A673 (cell line): ENCODE measurements around the gene CPNE2. TPM values are rescaled to one million over a fixed set of nuclear protein-coding genes. Genes with fewer than 3 reads are reported as not detected.

Experiments
- BruUV-seq: library from RNA; stranded (reverse); fragments of 400-500 nt; replicated peaks from 2 replicates; lab custom pipeline; 2021; lab: Mats Ljungman, UMichigan
- CTCF ChIA-PET: fragments of 300-600 bp; sonication (Branson Sonifier 250); formaldehyde crosslinking; loops from one replicate; lab custom pipeline; 2022; ENCODE audit warnings: antibody characterized with exemption; lab: Charles Lee
- POLR2A ChIA-PET: fragments of 300-600 bp; sonication (Branson Sonifier 250); formaldehyde crosslinking; loops from one replicate; lab custom pipeline; 2022; ENCODE audit warnings: antibody characterized with exemption; ENCODE audit not compliant: low non-redundant PET; lab: Charles Lee
- DNase-seq: peaks from one replicate; pipeline ENCODE4 v3.0.0-alpha.2; 2015; ENCODE audit warnings: low spot score
- H3K27ac ChIP-seq: fragments of 200-600 bp; sonication (generic); 2 replicates; pipeline ENCODE4 v1.5.1; 2016; ENCODE audit warnings: mixed run types, low read depth, mild to moderate bottlenecking, mixed read lengths, antibody characterized with exemption, low read length; ENCODE audit not compliant: poor library complexity, severe bottlenecking
- H3K27me3 ChIP-seq: fragments of 200-600 bp; sonication (generic); replicated peaks from 2 replicates; pipeline ENCODE4 v1.6.1; 2017; ENCODE audit warnings: mixed run types, low read depth, mild to moderate bottlenecking, mixed read lengths, antibody characterized with exemption, low read length; ENCODE audit not compliant: insufficient read depth, poor library complexity
- H3K36me3 ChIP-seq: fragments of 200-600 bp; sonication (generic); 2 replicates; pipeline ENCODE4 v1.6.1; 2016; ENCODE audit warnings: mixed run types, mild to moderate bottlenecking, mixed read lengths, antibody characterized with exemption, low read length; ENCODE audit not compliant: insufficient read depth, poor library complexity, severe bottlenecking
- H3K4me1 ChIP-seq: fragments of 200-600 bp; sonication (generic); 2 replicates; pipeline ENCODE4 v1.6.1; 2017; ENCODE audit warnings: mixed run types, mild to moderate bottlenecking, mixed read lengths, antibody characterized with exemption, low read length; ENCODE audit not compliant: insufficient read depth, poor library complexity, severe bottlenecking
- H3K4me3 ChIP-seq: fragments of 200-600 bp; sonication (generic); 2 replicates; pipeline ENCODE4 v1.5.1; 2016; ENCODE audit warnings: low read depth, mixed run types, mild to moderate bottlenecking, mixed read lengths, low read length; ENCODE audit not compliant: poor library complexity, severe bottlenecking
- H3K9me3 ChIP-seq: fragments of 200-600 bp; sonication (generic); 2 replicates; pipeline ENCODE4 v1.6.1; 2016; ENCODE audit warnings: mixed run types, low read depth, mild to moderate bottlenecking, mixed read lengths, antibody characterized with exemption, low read length; ENCODE audit not compliant: poor library complexity, severe bottlenecking
- CTCF ChIP-seq: fragments of 300-800, 200-600 bp; sonication (generic); conservative IDR thresholded peaks from 2 replicates; pipeline ENCODE4 v1.5.1; 2017; ENCODE audit warnings: low read depth, mild to moderate bottlenecking, antibody characterized with exemption, low read length, moderate library complexity, mixed read lengths
- EZH2 ChIP-seq: fragments of 200-600 bp; sonication (generic); IDR thresholded peaks from 2 replicates; pipeline ENCODE4 v1.6.1; 2017; ENCODE audit warnings: borderline replicate concordance, low read depth, mild to moderate bottlenecking, mixed read lengths, antibody characterized with exemption, low read length; ENCODE audit not compliant: poor library complexity, severe bottlenecking
- intact Hi-C: fragments of 100-400 bp; cut with micrococcal nuclease; formaldehyde crosslinking; loops from one replicate; pipeline ENCODE4 v1.10.0; 2022; ENCODE audit not compliant: unreplicated experiment
- total RNA-seq: library from RNA; stranded (reverse); gene quantifications from 2 replicates; pipeline ENCODE4 v1.2.3, GENCODE V29; 2021

The CPNE2 gene
- total RNA-seq, 1 experiment from 2014 or later = 38.1 TPM

GRCh38 chr16:57064995-57065394 is 27.4 kb upstream of the CPNE2 start:
- POLR2A ChIA-PET = no interaction called here
- intact Hi-C loops = loop anchor here (5.0 kb wide), 1 partner anchor 103 kb away; the partner anchor contains the start of gene CETP
- H3K27me3 ChIP-seq = no peaks in the 10 kb centered on the region
- TF ChIP-seq CTCF (no peak), EZH2 (no peak)
- H3K4me3 ChIP-seq = no peak overlapping the region
- no TSS peak for BruUV-seq
- CTCF ChIA-PET = no interaction called here
- DNase-seq = no peak
- H3K27ac ChIP-seq = no peak overlapping the region
- no peaks in the 10 kb centered on the region for H3K4me1 ChIP-seq
- H3K36me3 ChIP-seq = no peaks in the 10 kb centered on the region
- H3K9me3 ChIP-seq = no peaks in the 10 kb centered on the region

GRCh38 chr16:57066625-57067024 is 25.8 kb upstream of the CPNE2 start:
- no TSS peak for BruUV-seq
- ChIA-PET CTCF (no interaction called here), POLR2A (interaction anchor here (0.6 kb wide), 1 partner anchor 62 kb away, joined by 3 read pairs; no protein-coding TSS in a partner anchor)
- TF ChIP-seq EZH2 (no peak), CTCF (no peak)
- intact Hi-C loops = loop anchor here (5.0 kb wide), 1 partner anchor 104 kb away; the partner anchor contains the start of gene CETP
- Histone ChIP-seq H3K36me3 (no peaks in the 10 kb centered on the region), H3K27me3 (no peaks in the 10 kb centered on the region), H3K4me3 (no peak overlapping the region), H3K27ac (no peak overlapping the region), H3K9me3 (no peaks in the 10 kb centered on the region), H3K4me1 (no peaks in the 10 kb centered on the region)
- DNase-seq = no peak

GRCh38 chr16:57067347-57067746 is 25.0 kb upstream of the CPNE2 start:
- BruUV-seq = no TSS peak
- Histone ChIP-seq H3K27me3 (no peaks in the 10 kb centered on the region), H3K4me1 (no peaks in the 10 kb centered on the region), H3K9me3 (no peaks in the 10 kb centered on the region), H3K36me3 (no peaks in the 10 kb centered on the region), H3K27ac (no peak overlapping the region), H3K4me3 (no peak overlapping the region)
- TF ChIP-seq CTCF (no peak), EZH2 (no peak)
- CTCF ChIA-PET = interaction anchor here (0.6 kb wide), 1 partner anchor 314 kb away, joined by 3 read pairs; no protein-coding TSS in a partner anchor
- DNase-seq = no peak
- intact Hi-C loops = loop anchor here (5.0 kb wide), 1 partner anchor 105 kb away; the partner anchor contains the start of gene CETP
- POLR2A ChIA-PET = no interaction called here
